Measurements from ENCODE around the gene GNG12.

The GNG12 gene

DNA sequence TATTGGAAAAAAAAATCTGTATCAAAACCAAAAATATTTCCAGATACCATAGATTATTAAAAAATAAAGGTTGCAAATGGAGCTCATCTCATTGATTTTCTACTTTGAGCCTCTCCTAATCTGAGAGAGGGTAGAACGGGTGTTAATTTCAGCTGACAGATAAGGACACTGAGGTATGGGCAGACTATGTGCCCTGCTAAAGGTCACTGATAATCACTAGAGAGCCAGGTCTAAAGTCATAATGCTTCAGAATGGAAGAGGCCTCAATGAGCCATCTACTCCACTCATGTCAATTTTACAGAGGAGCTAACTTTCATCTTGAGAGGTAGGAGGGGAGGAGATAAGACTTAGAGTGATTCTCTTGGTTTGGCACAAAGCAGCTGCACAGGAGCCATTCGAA is 21.0 kb downstream of the GNG12 start:
- DNase-seq, result no peak

DNA sequence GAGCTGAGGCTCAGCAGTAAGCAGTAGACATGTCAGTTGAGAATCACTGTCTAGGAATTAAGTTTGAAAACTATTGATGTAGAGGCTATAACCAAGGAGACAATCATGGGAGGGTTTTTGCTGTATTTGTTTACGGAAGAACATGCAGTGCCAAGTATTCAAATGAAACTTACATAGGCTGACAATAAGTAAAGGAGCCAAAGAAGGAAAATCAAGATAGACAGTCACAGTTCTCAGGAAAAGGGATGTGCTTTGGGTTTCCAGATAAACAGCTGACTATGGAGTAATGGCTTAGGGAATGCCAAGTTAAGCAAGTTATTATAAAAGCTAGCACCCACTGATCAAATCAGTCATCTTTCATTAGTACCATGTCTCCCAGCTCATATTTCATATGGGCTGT is 21.5 kb downstream of the GNG12 start:
- DNase-seq, result no peak

DNA sequence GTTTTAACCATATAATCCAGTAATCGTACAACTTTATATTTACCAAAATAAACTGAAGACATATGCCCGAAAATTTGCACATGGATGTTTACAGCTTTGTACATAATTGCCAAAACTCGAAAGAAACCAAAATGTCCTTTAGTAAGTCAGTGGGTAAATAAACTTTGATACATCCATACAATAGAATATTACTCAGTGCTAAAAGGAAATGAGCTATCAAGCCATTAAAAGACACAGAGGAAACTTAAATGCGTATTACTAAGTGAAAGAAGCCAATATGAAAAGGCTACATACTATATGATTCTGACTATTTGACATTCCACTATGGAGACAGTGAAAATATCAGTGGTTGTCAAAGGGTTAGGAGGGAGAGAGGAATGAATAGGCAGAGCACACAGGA is 23.4 kb downstream of the GNG12 start:
- DNase-seq, result no peak

DNA sequence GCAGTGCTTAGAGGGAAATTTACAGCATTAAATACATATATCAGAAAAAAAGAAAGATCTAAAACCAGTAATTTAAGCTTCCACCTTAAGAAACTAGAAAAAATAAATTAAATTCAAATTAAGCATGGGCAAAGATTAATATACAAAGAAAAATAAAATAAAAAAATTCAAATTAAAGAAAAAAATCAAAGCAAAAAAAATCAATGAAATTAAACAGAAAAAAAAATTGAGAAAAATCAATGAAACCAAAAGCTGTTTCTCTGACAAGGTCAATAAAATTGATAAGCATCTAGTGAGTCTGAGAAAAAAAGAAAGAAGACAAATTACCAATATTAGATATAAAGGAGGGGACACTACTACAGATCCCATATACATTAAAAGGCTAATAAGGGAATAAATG is 26.0 kb downstream of the GNG12 start:
- no peak for DNase-seq

DNA sequence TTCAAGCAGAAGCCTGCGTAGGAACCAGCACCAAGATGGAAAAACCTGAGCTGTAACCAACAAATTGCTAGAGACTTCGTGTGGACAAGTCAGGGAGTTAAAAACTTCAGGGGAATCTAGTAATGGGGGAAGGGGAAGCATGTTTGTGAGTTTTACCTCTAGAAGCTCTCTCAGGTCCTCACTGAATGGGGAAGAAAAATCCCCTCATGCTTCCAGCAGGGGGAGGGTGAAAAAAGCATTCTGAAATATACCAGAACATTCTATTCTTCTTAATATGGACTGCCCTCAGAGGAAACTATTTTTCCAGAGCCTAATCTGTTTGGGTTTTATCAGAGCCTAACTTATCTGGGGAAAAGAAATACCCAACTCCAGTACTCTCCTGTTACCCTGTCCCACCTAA is 28.6 kb downstream of the GNG12 start:
- no peak for DNase-seq

DNA sequence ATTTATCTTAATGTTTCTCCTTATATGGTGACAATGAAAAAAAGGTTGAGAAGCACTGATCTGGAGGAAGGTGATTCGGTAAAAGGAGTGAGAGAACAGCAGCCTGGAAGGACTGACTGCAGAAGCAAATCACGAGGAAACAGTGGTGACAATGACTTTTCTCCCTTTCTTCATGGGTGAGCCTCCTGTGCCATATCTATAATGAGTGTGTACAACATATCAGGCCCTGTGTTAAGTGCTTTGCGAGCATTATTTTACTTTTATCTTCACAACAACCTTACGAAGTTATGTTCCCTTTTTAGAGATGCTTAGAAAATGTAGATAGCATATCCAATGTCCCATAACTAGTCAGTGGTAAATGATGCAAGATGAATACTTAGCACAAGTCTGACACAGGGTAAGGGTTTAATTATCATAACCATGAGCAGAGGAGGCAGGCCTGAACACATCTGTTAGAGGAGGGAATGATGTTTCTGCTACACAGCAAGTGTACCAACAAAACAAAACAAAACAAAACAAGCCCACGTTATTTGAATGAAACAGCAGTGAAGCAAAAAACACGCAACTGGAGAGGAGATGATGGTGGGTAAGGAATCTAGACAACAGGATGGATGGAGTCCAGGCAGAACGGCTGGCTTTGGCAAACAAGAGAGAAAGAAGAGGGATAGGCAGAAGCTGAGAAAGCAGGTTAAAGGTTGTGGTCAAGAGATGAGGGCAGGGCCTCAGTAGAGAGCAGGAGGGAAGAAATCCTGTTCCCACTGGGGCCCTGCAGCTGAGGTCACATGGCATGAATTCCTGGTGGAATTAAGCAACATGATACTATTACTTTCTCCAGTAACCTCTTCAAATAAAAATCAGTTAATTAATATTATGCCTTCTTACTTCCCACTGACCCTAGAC is 29.6 kb downstream of the GNG12 start:
- no peak for DNase-seq

DNA sequence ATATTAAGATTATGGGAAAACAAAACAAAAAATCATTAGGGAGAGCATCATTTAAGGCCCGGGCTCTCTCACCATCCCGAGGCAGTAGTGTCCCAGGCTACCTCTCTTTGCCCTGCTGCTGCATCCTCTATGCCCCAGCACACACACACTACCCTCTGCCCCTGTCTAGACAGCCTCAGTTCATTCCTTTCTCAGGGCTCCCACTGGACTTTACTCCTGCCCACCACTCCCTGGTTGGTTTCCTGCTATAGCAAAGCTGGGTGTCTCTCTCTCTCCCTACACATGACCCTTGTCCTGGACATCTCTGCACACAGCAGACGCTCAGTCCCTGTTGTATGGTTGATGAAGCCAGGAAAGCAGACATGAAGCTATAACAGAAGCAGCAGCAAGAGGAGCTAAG is 30.7 kb downstream of the GNG12 start:
- no peak for DNase-seq

DNA sequence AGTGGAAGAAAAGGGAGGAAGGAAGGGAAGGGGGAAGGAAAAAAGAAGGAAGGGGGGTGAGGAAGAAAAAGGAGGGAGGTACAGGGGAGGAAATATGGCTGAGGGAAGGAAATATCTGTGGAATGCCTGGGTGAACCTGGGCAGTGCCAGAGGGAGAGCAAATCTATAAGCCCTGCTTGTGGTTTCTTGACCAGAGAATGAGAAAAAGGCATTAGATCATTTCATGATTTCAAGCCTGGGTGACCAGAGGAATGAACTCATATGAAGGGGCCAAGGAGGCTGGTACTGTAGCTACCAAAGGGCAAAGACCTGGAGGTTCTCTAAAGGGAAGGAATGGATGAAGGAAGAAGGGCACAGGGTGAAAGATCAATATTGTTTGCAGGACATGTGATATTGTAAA is 31.4 kb downstream of the GNG12 start:
- DNase-seq, result no peak

DNA sequence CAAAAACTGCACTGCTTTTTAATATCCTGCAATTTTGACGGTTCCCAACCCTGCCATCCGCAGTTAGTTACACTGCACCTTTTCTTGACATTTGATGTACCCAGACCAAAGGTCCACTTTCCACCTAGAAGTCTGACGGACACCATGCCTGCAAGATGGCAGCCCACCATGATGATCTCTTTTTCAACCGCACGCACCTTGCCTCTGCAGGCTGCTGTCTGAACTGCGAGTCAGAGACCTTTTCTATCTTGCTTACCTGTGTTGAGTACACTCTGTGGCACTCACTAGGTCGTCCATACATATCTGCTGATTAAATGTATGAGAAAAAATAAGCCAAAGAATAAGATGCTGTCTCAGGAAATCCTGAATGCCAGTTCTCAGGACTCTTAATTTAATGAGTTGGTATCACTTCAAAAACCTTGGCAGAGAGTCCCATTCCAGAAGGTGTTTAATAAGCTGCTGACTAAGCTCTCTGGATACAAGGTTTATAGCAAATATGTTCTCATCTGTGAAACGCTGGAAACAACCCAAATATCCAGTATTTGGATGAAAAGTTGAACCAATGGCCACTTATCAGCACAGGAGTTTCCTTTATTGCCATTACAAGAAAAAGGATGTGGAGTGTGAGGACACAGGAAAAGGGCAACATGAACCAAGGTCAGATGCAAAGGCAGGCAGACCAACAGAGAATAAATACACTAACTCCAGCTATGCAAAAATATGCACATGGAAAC is 37.9 kb downstream of the GNG12 start:
- no peak for DNase-seq

DNA sequence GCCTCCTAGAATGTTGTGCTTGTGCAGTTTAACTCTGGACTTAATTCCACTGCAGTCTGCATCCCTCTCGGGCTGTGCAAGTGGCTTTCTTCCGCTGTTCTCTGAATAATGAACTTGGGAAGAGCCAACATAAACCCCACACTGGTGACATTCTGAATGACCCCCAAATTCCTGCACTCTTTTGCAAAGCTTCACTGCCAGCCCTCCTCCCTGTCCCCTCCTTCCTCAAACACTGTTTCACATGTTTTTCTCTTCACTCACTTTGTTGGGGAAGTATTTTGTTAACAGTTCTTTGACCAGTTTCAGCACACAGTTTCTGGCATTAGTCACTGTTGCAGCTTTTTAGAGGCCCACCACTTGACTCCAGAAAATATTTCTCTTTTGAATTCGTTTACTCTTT is 39.7 kb downstream of the GNG12 start:
- no peak for DNase-seq

DNA sequence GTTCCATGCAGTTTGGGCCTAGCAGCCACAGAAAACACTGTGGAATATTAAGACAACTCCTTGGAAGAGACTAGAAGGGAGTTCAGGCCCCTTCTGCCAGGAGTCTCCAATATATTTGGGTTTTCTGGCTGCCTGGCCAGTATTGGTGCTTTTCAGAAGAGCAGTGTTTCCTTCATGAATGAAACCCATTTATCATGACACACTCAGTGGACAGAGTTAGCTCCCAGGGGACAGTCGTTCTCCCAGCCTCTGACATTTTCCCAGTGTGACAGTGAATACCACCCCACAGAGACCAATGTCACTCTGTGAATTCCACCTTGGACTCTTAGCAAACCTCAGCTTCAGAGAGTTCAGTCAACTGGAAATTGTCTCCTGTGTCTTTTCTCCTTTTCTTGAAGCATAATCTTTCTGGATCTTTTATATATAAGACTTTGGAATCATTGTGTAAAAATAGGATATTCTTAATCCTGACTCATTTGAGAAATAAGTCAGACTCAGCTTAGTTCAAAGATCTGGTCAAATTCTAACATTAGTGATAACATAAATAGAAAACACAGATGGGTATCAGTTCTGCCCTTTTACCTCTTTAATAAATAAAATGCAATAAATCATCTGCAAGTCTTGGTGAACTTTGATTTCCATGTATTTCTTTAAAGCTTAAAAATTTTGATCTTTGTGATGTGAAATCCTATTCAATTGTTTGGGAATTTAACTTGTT is 40.4 kb downstream of the GNG12 start:
- DNase-seq, result no peak

DNA sequence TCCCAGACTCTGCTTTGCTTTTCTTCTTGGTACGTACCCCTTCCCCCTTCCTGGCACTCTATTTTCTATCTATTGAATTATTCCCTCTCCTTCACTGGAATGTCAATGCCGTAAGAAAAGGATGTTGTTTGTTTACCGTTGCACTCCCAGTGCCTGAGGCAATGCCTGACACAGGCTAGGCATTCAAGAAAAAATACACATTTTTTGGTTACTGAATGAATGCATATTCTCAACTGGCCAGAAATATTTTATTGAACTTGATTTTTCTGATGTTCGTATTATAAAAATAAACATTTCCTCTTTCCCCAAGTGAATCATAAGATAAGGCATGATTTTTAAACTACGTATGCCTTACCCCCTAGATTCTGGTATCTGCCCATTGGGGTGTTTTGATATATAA is 41.2 kb downstream of the GNG12 start:
- DNase-seq, result no peak

DNA sequence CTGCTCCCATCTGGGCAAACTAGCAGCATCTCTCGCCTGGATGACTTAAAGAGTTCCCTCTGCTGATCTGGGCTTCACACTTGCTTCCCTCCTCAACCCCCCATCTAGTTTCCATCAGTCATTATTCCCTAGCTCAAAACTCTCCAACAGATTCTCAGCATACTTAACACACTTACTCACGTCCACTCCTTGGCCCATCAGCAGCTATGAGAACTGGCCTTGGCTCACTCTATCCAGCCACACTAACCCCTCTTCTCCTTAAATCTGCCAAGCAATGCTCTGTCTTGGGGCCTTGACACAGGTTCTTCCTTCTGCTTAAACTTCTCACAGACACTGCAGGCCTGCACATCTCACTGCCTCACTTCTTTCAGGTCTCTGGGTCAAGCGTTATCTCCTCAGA is 41.6 kb downstream of the GNG12 start:
- DNase-seq, result no peak

DNA sequence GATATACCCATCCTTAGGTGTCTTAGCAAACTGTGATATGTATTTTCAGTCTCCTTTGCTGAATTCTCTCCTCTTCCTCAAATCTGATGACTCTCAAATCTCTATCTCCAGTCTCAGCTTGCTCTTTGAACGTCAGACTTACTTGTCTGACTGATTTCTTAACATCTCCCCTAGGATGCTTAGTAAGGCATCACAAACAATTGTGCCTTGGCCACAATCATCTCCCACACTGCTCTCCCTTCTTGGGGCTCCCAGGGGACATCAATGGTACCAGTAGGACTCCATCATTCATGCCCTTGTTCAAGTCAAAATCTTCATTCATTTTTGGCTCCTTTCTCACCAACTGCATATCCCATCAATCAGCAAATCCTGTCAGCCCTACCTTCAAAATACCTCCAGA is 42.0 kb downstream of the GNG12 start:
- no peak for DNase-seq

DNA sequence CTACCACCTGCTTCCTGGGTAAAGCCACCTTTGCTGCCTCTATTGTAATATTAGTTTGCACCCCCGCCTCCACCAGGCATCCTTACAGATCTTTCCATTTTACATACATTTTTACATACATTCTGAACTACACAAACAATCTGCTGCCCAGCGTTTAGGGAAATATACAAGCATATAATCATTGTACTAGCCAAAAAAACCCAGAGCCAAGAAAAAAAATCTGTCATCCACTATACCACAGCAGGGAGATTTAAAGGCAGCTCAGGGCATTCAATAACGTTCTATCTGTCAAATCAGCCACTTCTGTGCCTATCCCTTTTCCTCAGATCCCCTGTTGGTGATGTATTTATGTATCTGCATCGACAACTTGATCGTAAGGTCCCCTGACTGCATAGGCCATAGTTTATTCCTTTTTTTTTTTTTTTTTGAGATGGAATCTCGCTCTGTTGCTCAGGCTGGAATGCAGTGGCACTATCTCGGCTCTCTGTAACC is 43.0 kb downstream of the GNG12 start:
- DNase-seq, result no peak

DNA sequence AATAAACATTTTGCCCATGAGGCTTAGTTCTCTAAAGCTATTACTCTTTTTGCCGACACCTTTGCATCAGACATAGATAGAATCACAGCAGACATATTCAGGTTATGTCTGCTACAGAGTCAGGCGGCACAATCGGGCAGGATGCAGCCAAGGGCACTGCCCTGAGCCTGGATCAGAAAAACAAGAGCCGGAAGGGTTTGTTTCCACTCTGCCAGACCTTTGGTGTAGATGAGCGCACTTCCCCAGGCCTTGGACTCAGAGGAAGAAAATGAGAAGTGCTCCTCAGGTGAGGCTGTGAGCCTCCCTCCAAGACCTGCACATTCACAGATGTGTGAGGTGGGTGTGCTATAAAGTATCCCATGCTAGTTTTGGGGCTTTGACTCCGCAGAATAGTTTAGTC is 43.7 kb downstream of the GNG12 start:
- no peak for DNase-seq

DNA sequence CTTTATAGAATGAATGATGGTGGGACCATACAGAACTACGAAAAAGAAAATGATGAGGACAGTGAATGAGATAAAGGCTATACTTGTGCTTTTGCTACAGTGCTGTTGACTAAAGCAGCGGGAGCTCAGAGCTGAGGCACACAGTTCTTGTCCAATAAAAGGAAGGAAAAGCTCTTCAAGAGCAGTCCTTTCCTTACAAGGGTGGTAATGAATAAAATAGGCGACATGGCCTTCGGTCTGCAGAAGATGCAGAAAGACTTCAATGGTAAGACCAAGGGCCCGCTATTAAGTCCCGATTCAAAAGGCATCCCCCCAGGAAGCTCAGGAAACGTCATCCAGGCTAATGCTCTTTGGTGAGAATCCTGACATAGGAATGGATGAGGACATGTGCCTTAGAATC is 44.4 kb downstream of the GNG12 start:
- DNase-seq, result no peak

DNA sequence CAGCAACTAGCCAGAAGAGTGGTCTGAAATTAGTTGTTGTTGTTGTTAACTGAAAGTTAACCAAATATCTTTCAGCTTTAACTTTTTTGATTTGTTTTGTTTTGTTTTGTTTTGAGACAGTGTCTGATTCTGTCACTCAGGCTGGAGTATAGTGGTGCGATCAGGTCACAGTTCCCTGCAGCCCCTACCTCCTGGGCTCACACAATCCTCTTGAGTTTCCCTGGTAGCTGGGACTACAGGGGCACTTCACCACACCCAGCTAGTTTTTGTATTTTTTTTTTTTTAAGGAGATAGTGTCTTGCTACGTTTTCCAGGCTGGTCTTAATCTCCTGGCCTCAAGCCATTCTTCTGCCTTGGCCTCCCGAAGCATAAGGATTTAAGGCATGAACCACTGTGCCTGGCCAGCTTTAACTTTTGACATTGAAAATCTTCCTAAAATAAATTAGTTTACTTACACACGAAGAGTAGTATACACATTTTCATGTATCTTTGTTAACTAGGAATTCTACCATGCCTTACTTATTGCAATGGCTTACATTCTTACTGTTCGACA is 45.0 kb downstream of the GNG12 start:
- DNase-seq, result no peak

DNA sequence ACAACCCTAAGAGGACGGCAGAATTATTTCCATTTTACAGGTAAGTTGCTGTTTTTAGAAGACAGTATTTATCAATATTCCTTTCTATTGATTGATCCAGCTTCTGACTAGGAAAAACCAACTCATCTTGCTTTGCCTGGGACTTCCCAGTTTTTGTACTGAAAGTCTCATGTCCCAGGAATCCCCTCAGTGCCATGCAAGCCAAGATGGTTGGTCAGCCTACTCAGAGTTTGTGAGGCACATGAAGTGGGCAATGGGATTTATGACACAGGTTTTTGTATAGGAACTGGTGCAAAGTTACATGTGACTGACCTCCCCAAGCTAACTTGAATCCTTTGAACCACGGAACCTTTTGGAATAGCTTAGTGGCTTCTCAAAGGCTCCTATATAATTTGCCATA is 45.5 kb downstream of the GNG12 start:
- DNase-seq, result no peak

DNA sequence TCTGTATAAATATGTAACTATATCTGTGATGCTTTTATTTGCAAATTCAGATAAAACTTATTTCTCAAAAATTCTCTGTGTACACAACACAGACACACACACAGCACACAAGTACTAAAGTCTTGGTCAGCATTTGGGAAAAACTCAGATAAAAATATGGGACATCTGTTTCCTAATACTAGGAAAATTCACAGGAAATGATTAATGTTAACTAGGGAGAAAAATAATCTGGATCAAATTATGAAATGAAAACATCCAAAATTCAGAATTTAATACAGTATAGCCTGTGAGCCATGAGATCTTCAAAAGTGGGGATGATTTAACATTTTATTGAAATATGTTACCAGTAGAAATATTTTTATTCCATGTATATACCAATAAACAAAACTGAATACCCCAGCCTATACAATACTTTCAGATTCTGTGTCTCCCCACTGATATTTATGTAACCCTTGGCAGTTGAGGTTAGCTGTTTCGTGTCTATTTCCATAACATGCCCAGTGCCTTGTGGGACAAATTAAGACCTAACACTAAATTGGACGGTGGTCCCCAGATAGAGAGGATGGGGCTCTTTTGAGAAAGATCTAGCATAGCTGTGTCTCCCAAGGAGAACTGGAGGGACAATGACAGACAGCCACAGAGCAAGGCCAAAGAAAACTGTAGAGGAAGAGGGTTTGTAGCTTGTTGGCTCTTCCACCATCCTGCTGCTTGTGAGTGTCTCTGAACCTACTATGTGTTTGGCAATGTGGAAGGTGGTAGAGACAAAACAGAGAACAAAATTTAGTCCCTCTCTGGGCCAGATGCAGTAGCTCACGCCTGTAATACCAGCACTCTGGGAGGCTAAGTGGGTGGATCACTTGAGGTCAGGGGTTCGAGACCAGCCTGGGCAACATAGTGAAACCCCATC is 47.2 kb downstream of the GNG12 start:
- DNase-seq, result no peak

DNA sequence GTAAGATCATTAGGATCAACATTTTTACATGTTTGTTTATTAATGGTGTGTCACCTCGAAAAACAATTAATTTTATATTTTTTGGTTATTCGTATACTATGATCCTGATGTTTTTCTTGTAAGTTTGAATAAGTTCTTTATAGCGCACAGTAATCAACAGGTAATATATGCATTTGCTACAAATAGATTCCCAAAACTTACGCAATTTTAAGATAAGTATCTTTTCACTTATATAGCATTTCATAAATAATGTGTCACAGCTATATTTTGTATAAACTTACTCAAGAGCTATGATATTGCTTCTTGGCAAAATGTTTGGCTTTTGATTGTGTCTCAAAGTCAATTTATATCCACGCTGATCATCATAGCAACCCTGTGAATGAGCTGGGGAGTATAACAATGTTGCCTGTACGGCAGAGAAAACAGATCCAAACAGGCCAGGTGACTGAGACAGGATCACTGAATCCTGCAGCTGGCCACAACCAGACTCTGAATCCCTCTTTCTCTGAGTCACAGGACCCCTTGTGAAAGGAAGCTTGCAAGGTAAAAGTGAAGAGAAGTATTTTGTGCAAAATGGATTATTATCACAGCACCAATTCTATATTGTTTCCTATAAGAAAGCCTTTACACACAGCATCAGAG is 48.6 kb downstream of the GNG12 start:
- DNase-seq, result no peak

DNA sequence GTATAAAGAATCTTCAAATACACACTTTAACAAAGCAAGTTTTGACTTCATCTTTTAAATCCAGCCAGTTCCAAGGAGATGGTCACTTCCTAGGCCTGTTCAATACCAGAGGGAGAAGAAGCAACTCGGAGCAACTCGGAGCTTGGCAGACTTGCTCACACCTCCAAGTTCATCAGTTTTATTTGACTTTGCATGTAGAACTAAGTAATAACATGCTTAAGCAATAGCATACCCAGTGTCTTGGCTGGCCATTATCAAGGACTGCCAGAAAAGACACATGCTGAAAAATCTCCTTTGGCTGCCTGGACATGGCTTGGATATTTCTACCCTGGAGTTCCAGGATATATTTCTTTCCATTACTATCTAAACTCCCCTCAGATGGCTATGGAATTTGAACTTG is 52.6 kb downstream of the GNG12 start:
- no peak for DNase-seq
